Tibial nerve (tissue), 4 donors: ENCODE data around the gene GRID1. TPM values are rescaled to one million over a fixed set of nuclear protein-coding genes. Genes with fewer than 3 reads are reported as not detected.

Experiments used
- DNase-seq, 2 donors: peaks; one replicate each; pipeline ENCODE4 v3.0.0-alpha.2; 2019; ENCODE audit warnings: low spot score in 2 of 2
- H3K27ac ChIP-seq, 4 donors: fragments of 200-600 bp; sonication (generic) in 3 of 4; one replicate each; pipeline ENCODE4 v1.5.1; 2017 to 2019; ENCODE audit warnings: mild to moderate bottlenecking in 1 of 4
- H3K27me3 ChIP-seq, 2 donors: fragments of 200-600 bp; sonication (generic) in 1 of 2; one replicate each; pipeline versions ENCODE4 v1.5.1 to v1.6.0; 2017 to 2019
- H3K36me3 ChIP-seq, 3 donors: fragments of 200-600 bp; sonication (generic); one replicate each; pipeline ENCODE4 v1.5.1; 2018 to 2019
- H3K4me1 ChIP-seq, 4 donors: fragments of 200-600 bp; sonication (generic) in 3 of 4; one replicate each; pipeline ENCODE4 v1.5.1; 2017 to 2019
- H3K4me3 ChIP-seq, 4 donors: fragments of 200-600 bp; sonication (generic) in 3 of 4; one replicate each; pipeline ENCODE4 v1.5.1; 2017 to 2019; ENCODE audit warnings: mild to moderate bottlenecking in 1 of 4, moderate library complexity in 1 of 4
- H3K9me3 ChIP-seq, 4 donors: fragments of 200-600 bp; sonication (generic) in 3 of 4; one replicate each; pipeline ENCODE4 v1.5.1; 2017 to 2019
- EP300 ChIP-seq, 2 donors: sonication (generic); formaldehyde crosslinking; IDR thresholded peaks; one replicate each; pipeline ENCODE4 v1.6.1; 2017; ENCODE audit warnings: antibody characterized with exemption in 2 of 2, mild to moderate bottlenecking in 1 of 2
- POLR2A ChIP-seq, 2 donors: fragments of 450-650 bp; IDR thresholded peaks; one replicate each; pipeline ENCODE4 v1.6.1; 2017; ENCODE audit warnings: antibody characterized with exemption in 2 of 2, mild to moderate bottlenecking in 2 of 2, moderate library complexity in 2 of 2
- WGBS, 2 donors: methylation state at CpG; one replicate each; pipeline ENCODE4 v1.1.5; 2018; 5-methylcytosine and 5-hydroxymethylcytosine counted together
- total RNA-seq, 4 donors: library from RNA; depleted of rRNA; stranded (reverse); fragments of >200 nt; gene quantifications; one replicate each; pipeline ENCODE4 v1.1.0, GENCODE V29; 2016
- TF ChIP-seq, protein P1 (sequence below), 5 experiments: fragments of 200-600 bp in 3 of 5; fragments of 450-650 bp in 2 of 5; sonication (generic) in 3 of 5; IDR thresholded peaks; one replicate each; pipeline ENCODE4 v1.5.1; 2016 to 2019; ENCODE audit warnings: antibody characterized with exemption in 5 of 5, mild to moderate bottlenecking in 3 of 5, moderate library complexity in 2 of 5

The GRID1 gene
- total RNA-seq, 4 donors from 2014 or later, result 7.7 to 16.3 (median 10.5) TPM

DNA sequence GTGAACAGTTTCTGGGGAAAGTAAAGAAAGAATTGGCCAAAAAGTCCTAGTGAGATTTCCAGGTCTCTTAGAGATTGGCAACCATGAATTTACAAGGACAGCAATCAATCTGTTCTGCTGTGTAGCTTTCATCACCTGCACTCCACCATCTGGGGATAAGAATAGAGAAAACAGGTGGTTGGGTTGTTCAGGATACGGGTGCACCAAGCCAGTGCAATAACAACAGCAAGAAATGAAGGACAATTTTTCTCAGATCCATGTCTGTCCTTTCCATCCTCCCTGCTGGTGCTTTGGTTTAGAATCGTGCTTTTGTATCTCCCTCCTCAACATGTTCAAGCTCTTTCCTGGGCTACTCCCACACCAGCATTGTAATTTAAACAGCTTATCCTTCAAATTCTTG, 787.7 kb downstream of the GRID1 start:
- 64 to 69% methylated on average over 2 of the region's 2 CpGs for WGBS, 2 donors
- peaks cover 0 to 9% (median 0%) of the 10 kb centered on the region in 4 donors for H3K9me3 ChIP-seq
- no peak for DNase-seq
- no peaks in the 10 kb centered on the region for H3K27me3 ChIP-seq
- TF ChIP-seq, protein P1, sequence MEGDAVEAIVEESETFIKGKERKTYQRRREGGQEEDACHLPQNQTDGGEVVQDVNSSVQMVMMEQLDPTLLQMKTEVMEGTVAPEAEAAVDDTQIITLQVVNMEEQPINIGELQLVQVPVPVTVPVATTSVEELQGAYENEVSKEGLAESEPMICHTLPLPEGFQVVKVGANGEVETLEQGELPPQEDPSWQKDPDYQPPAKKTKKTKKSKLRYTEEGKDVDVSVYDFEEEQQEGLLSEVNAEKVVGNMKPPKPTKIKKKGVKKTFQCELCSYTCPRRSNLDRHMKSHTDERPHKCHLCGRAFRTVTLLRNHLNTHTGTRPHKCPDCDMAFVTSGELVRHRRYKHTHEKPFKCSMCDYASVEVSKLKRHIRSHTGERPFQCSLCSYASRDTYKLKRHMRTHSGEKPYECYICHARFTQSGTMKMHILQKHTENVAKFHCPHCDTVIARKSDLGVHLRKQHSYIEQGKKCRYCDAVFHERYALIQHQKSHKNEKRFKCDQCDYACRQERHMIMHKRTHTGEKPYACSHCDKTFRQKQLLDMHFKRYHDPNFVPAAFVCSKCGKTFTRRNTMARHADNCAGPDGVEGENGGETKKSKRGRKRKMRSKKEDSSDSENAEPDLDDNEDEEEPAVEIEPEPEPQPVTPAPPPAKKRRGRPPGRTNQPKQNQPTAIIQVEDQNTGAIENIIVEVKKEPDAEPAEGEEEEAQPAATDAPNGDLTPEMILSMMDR (IDR thresholded peaks at IDR 0.05), result no peak
- TF ChIP-seq POLR2A (IDR thresholded peaks at IDR 0.05) (no peak), EP300 (IDR thresholded peaks at IDR 0.05) (no peak)
- H3K4me3 ChIP-seq, result no peak overlapping the region
- H3K4me1 ChIP-seq, result no peaks in the 10 kb centered on the region
- H3K36me3 ChIP-seq, result no peaks in the 10 kb centered on the region
- no peak overlapping the region for H3K27ac ChIP-seq

- Histone ChIP-seq H3K9me3 (no peaks in the 10 kb centered on the region), H3K4me3 (no peak overlapping the region), H3K27me3 (no peaks in the 10 kb centered on the region), H3K27ac (no peak overlapping the region), H3K4me1 (no peaks in the 10 kb centered on the region), H3K36me3 (no peaks in the 10 kb centered on the region)
- no peak for DNase-seq
- TF ChIP-seq POLR2A (IDR thresholded peaks at IDR 0.05) (no peak), EP300 (IDR thresholded peaks at IDR 0.05) (no peak)
- TF ChIP-seq, protein P1 (IDR thresholded peaks at IDR 0.05), result no peak
- WGBS, 2 donors, result 93 to 97% methylated on average over 1 of the region's 1 CpG
Measured at GRCh38 chr10:85575441-85575840, 791.2 kb downstream of the GRID1 start.

DNA sequence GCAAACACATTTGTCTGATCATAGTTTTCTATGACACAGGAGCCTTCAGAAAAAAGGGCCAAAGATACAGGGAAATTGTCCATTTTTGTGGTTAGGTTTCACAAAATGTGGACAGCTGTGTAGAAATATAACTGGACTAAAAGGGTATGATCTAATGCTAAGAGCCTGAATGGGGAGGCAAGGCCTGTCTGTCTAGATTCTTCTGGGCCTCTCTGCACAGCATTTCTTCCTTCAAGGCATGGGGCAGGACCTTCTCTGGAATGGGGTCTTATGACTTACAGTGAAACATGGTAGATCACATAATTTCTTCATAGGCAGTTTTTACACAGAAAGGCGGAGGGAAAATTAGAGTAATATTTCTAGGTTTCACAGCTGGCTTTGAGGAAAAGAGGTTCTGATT, 795.7 kb downstream of the GRID1 start:
- Histone ChIP-seq H3K4me1 (no peaks in the 10 kb centered on the region), H3K27ac (no peak overlapping the region), H3K4me3 (no peak overlapping the region), H3K9me3 (no peaks in the 10 kb centered on the region), H3K27me3 (no peaks in the 10 kb centered on the region), H3K36me3 (no peaks in the 10 kb centered on the region)
- WGBS, 2 donors, result 93 to 100% methylated on average over 1 of the region's 1 CpG
- no peak for TF ChIP-seq POLR2A (IDR thresholded peaks at IDR 0.05)
- TF ChIP-seq, protein P1 (IDR thresholded peaks at IDR 0.05), result no peak
- no peak for TF ChIP-seq EP300 (IDR thresholded peaks at IDR 0.05)
- DNase-seq, result no peak

DNA sequence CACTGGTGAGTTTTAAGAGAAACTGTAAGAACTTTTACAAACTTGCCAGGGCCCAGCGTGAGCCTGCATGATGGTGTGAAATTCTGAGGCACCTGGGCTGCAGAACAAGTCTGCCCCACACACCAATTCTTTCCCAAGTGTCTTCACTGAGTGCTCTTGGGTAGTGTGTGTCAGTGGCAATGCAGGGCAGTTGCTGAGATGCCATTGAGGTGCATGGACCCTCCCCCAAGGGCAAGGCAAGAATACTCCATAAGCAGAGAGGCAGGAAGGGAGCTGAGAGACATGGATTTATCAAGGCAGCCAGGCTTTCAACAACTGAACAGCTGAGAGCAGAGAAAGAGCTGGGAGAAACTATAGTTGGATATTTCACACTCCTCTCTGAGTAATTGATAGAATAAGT, 801.2 kb downstream of the GRID1 start:
- Histone ChIP-seq H3K27ac (no peak overlapping the region), H3K27me3 (no peaks in the 10 kb centered on the region), H3K4me1 (no peaks in the 10 kb centered on the region), H3K4me3 (no peak overlapping the region), H3K9me3 (no peaks in the 10 kb centered on the region), H3K36me3 (no peaks in the 10 kb centered on the region)
- 52 to 69% methylated on average over 1 of the region's 1 CpG for WGBS, 2 donors
- DNase-seq, result no peak
- TF ChIP-seq, protein P1 (IDR thresholded peaks at IDR 0.05), result no peak
- TF ChIP-seq EP300 (IDR thresholded peaks at IDR 0.05) (no peak), POLR2A (IDR thresholded peaks at IDR 0.05) (no peak)

GRCh38 chr10:85558533-85558932, 808.1 kb downstream of the GRID1 start:
- H3K36me3 ChIP-seq, result no peaks in the 10 kb centered on the region
- H3K4me1 ChIP-seq, result no peaks in the 10 kb centered on the region
- H3K27me3 ChIP-seq, result no peaks in the 10 kb centered on the region
- H3K9me3 ChIP-seq, result no peaks in the 10 kb centered on the region
- no peak overlapping the region for H3K27ac ChIP-seq
- DNase-seq, result no peak
- no peak overlapping the region for H3K4me3 ChIP-seq
- WGBS, 2 donors, result 81 to 84% methylated on average over 6 of the region's 6 CpGs
- no peak for TF ChIP-seq POLR2A (IDR thresholded peaks at IDR 0.05)
- no peak for TF ChIP-seq EP300 (IDR thresholded peaks at IDR 0.05)
- TF ChIP-seq, protein P1 (IDR thresholded peaks at IDR 0.05), result no peak
